Measurements from ENCODE around the gene FKBP5. TPM values are rescaled to one million over a fixed set of nuclear protein-coding genes. Genes with fewer than 3 reads are reported as not detected.
"Not testable (repeated sequence)": the region's sequence is repeated elsewhere in the genome, so short reads cannot be mapped to it uniquely, and the experiment has no call there.

Gene FKBP5
- total and polyA plus RNA-seq, 2 donors (not counting 1 experiment from before 2014, with no cell fraction given): 2.8 to 7.4 TPM

DNA sequence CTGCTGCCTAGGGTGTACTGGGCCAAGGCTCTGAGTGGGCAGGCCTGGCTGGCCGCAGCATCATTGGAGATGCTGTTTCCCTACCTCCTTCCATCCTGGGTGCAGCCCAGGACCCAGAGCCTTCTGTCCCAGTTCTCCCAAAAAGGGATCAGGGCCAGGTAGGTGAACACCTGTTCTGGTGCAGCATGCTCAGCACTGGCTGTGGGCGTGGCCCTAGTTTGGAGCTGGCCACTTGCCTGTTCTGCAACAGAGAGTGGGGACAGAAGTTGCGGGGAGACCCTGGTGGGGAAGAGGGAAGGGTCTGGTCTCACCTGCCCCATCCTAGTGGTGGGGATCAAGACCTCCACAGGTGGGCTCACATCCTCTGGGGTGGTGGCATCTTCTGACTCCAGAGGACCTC, 46.7 kb upstream of the FKBP5 start:
- CTCF ChIA-PET: interaction anchor here (0.8 to 12.6 kb wide), 20 partner anchors 8 to 439 kb away, joined by 3 to 369 read pairs (median 10); partner anchors contain the start of genes DEF6 and MAPK14
- intact Hi-C loops (cut with micrococcal nuclease): no loop called here
- Histone ChIP-seq H3K4me1 (ENCODE audit: control insufficient read depth in 2 of 2, insufficient read depth in 2 of 2, low read length in 2 of 2) (peaks cover 21 to 34% of the 10 kb centered on the region in 2 donors), H3K4me2 (replicated peaks; ENCODE audit: low read depth, low read length, poor library complexity, severe bottlenecking) (no peak overlapping the region), H3K79me2 (ENCODE audit: control insufficient read depth, insufficient read depth, low read length) (no peaks in the 10 kb centered on the region), H2AFZ (ENCODE audit: insufficient read depth, low read depth, low read length, poor library complexity, severe bottlenecking) (no peak overlapping the region), H3K9ac (ENCODE audit: low read length) (no peak overlapping the region), H3K27me3 (replicated peaks in 1 of 4; ENCODE audit: control extremely low read depth in 1 of 4, control insufficient read depth in 3 of 4, insufficient read depth in 4 of 4, low read length in 3 of 4) (no peaks in the 10 kb centered on the region), H3K9me3 (ENCODE audit: control extremely low read depth in 1 of 3, control insufficient read depth in 2 of 3, insufficient read depth in 1 of 3, low read length in 2 of 3) (no peaks in the 10 kb centered on the region), H4K20me1 (ENCODE audit: control insufficient read depth, insufficient read depth, low read length, poor library complexity, severe bottlenecking) (no peaks in the 10 kb centered on the region), H3K36me3 (replicated peaks in 1 of 2; ENCODE audit: control extremely low read depth in 1 of 2, control insufficient read depth in 1 of 2, extremely low read depth in 1 of 2, insufficient read depth in 2 of 2, low read length in 1 of 2) (no peaks in the 10 kb centered on the region), H3K27ac (ENCODE audit: low read length in 2 of 2) (no peak overlapping the region), H3K4me3 (ENCODE audit: control extremely low read depth in 1 of 5, extremely low read depth in 1 of 5, insufficient read depth in 1 of 5, low read depth in 2 of 5, low read length in 4 of 5) (no peak overlapping the region)
- H3K9me3 Mint-ChIP-seq (ENCODE audit: insufficient read depth): no peaks in the 10 kb centered on the region
- H3K4me1 Mint-ChIP-seq: peaks cover 36% of the 10 kb centered on the region
- no peak overlapping the region for H3K4me3 Mint-ChIP-seq
- POLR2A ChIA-PET: interaction anchor here (0.6 kb wide), 1 partner anchor 38 kb away, joined by 4 read pairs; no protein-coding TSS in a partner anchor
- ATAC-seq (ENCODE audit: low read depth): no peak
- DNase-seq: no peak
- no peak overlapping the region for H3K27ac Mint-ChIP-seq
- TF ChIP-seq, protein P1, sequence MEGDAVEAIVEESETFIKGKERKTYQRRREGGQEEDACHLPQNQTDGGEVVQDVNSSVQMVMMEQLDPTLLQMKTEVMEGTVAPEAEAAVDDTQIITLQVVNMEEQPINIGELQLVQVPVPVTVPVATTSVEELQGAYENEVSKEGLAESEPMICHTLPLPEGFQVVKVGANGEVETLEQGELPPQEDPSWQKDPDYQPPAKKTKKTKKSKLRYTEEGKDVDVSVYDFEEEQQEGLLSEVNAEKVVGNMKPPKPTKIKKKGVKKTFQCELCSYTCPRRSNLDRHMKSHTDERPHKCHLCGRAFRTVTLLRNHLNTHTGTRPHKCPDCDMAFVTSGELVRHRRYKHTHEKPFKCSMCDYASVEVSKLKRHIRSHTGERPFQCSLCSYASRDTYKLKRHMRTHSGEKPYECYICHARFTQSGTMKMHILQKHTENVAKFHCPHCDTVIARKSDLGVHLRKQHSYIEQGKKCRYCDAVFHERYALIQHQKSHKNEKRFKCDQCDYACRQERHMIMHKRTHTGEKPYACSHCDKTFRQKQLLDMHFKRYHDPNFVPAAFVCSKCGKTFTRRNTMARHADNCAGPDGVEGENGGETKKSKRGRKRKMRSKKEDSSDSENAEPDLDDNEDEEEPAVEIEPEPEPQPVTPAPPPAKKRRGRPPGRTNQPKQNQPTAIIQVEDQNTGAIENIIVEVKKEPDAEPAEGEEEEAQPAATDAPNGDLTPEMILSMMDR (IDR thresholded peaks at IDR 0.05): no peak
- TF ChIP-seq EZH2 (IDR thresholded peaks at IDR 0.05; ENCODE audit: borderline replicate concordance, insufficient read depth, low read depth, low read length, poor library complexity, severe bottlenecking): no peak
- WGBS (ENCODE audit: insufficient coverage): 100% methylated on average over 2 of the region's 3 CpGs
- H3K27me3 Mint-ChIP-seq: no peaks in the 10 kb centered on the region

DNA sequence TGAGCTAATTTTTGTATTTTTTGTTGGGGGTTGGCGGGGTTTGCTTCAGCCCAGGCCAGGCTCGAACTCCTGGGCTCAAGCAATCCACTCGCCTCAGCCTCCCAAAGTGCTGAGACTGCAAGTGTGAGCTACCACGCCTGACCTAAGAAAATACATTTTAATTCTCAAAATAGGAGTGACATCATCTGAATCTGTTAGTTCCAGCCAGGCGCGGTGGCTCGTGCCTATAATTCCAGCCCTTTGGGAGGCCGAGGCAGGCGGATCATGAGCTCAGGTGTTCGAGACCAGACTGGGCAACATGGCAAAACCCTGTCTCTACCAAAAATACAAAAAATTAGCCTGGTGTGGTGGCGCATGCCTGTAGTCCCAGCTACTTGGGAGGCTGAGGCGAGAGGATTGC, 45.6 kb upstream of the FKBP5 start:
- H3K27ac Mint-ChIP-seq; H3K4me3 Mint-ChIP-seq; H3K27ac ChIP-seq (ENCODE audit: low read length in 2 of 2); H3K9ac ChIP-seq (ENCODE audit: low read length); DNase-seq; H3K36me3 ChIP-seq (replicated peaks in 1 of 2; ENCODE audit: control extremely low read depth in 1 of 2, control insufficient read depth in 1 of 2, extremely low read depth in 1 of 2, insufficient read depth in 2 of 2, low read length in 1 of 2); H2AFZ ChIP-seq (ENCODE audit: insufficient read depth, low read depth, low read length, poor library complexity, severe bottlenecking); H3K9me3 Mint-ChIP-seq (ENCODE audit: insufficient read depth); ATAC-seq (ENCODE audit: low read depth); H4K20me1 ChIP-seq (ENCODE audit: control insufficient read depth, insufficient read depth, low read length, poor library complexity, severe bottlenecking); H3K27me3 Mint-ChIP-seq; H3K9me3 ChIP-seq (ENCODE audit: control extremely low read depth in 1 of 3, control insufficient read depth in 2 of 3, insufficient read depth in 1 of 3, low read length in 2 of 3); H3K4me2 ChIP-seq (replicated peaks; ENCODE audit: low read depth, low read length, poor library complexity, severe bottlenecking); H3K27me3 ChIP-seq (replicated peaks in 1 of 4; ENCODE audit: control extremely low read depth in 1 of 4, control insufficient read depth in 3 of 4, insufficient read depth in 4 of 4, low read length in 3 of 4); H3K4me3 ChIP-seq (ENCODE audit: control extremely low read depth in 1 of 5, extremely low read depth in 1 of 5, insufficient read depth in 1 of 5, low read depth in 2 of 5, low read length in 4 of 5); H3K79me2 ChIP-seq (ENCODE audit: control insufficient read depth, insufficient read depth, low read length): not testable (repeated sequence)
- CTCF ChIA-PET: interaction anchor here (0.6 to 12.6 kb wide), 10 partner anchors 16 to 361 kb away, joined by 3 to 369 read pairs (median 27); no protein-coding TSS in a partner anchor
- intact Hi-C loops (cut with micrococcal nuclease): loop anchor here (5.0 kb wide), 1 partner anchor 267 kb away; the partner anchor contains the start of gene RPL10A
- 98% methylated on average over 7 of the region's 12 CpGs for WGBS (ENCODE audit: insufficient coverage)
- peaks cover 44% of the 10 kb centered on the region for H3K4me1 Mint-ChIP-seq
- POLR2A ChIA-PET: interaction anchor here (0.7 kb wide), 1 partner anchor 146 kb away, joined by 4 read pairs; no protein-coding TSS in a partner anchor
- H3K4me1 ChIP-seq (ENCODE audit: control insufficient read depth in 2 of 2, insufficient read depth in 2 of 2, low read length in 2 of 2): peaks cover 32 to 45% of the 10 kb centered on the region in 2 donors

Data from B cell (primary cell).